ENCODE results near the gene TUBB6. TPM values are rescaled to one million over a fixed set of nuclear protein-coding genes. Genes with fewer than 3 reads are reported as not detected.

TUBB6 gene
- total and polyA plus RNA-seq, 2 donors (not counting 1 experiment from before 2014, with no cell fraction given): 30.4 to 58.7 TPM

DNA sequence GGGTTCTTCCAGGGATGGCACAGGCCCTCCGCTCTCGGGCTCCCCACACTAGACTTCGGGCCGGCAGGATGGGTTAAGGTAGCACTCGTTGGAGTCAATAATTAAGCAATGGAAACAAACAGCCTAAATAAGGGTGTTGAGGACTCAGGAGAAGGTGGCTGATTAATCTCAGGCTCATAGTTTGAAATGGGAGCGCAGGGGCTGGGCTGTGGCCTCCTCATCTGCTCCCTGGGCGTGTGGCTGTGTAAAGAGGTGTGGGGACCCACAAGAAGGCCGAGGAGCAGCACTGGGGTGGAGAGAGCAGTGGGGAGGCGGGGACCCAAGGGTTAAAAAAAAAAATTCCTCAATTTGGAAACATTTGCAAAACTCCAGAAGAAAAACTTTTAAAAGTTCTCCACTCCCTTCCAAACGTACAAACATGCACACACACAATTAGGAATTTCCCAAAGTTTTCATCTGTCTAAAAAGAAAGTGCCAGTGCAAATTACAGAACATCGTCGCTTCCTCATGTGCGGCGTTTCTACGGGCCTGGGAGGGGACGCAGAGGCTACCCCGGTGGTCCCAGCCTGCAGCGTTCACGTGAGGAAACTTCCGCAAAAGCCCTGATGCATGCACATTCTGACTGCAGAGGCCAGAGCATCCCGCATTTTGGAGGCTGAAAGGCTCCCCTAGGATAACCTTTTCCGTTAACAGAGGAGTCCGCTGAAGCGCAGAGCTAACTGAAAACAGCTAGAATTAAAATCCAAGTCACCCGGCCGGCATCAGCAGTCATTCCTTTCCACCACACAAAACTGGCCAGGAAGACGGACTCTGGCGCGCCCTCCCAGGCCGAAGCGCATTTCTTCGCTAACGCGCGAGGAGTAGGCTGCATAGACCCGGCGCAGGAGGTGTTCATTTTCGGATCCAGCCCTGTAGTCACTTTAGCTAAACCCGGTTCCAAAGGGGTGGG, 1.0 kb upstream of the TUBB6 start:
- Histone ChIP-seq H3K4me1 (ENCODE audit: control insufficient read depth in 2 of 2, insufficient read depth in 2 of 2, low read length in 2 of 2) (peaks cover 15 to 32% of the 10 kb centered on the region in 2 donors), H3K79me2 (ENCODE audit: control insufficient read depth, insufficient read depth, low read length) (no peaks in the 10 kb centered on the region), H2AFZ (ENCODE audit: insufficient read depth, low read depth, low read length, poor library complexity, severe bottlenecking) (peak overlapping the region; percentile 76), H3K36me3 (replicated peaks in 1 of 2; ENCODE audit: control extremely low read depth in 1 of 2, control insufficient read depth in 1 of 2, extremely low read depth in 1 of 2, insufficient read depth in 2 of 2, low read length in 1 of 2) (peaks cover 1 to 3% of the 10 kb centered on the region in 2 experiments), H3K4me2 (replicated peaks; ENCODE audit: low read depth, low read length, poor library complexity, severe bottlenecking) (peak overlapping the region; percentile 86), H4K20me1 (ENCODE audit: control insufficient read depth, insufficient read depth, low read length, poor library complexity, severe bottlenecking) (no peaks in the 10 kb centered on the region), H3K27me3 (replicated peaks in 1 of 4; ENCODE audit: control extremely low read depth in 1 of 4, control insufficient read depth in 3 of 4, insufficient read depth in 4 of 4, low read length in 3 of 4) (peaks cover 0 to 22% (median 11%) of the 10 kb centered on the region in 4 experiments), H3K9ac (ENCODE audit: low read length) (peak overlapping the region; percentile 72), H3K4me3 (ENCODE audit: control extremely low read depth in 1 of 5, extremely low read depth in 1 of 5, insufficient read depth in 1 of 5, low read depth in 2 of 5, low read length in 4 of 5) (peak overlapping the region; percentile 52 to 81 (median 62)), H3K9me3 (ENCODE audit: control extremely low read depth in 1 of 3, control insufficient read depth in 2 of 3, insufficient read depth in 1 of 3, low read length in 2 of 3) (peaks cover 2 to 16% (median 5%) of the 10 kb centered on the region in 3 donors), H3K27ac (ENCODE audit: low read length in 2 of 2) (peak overlapping the region; percentile 4 to 51)
- Mint-ChIP-seq H3K27ac (peak overlapping the region; percentile 84), H3K9me3 (ENCODE audit: insufficient read depth) (peaks cover 3% of the 10 kb centered on the region), H3K4me1 (peaks cover 23% of the 10 kb centered on the region), H3K4me3 (peak overlapping the region; percentile 96), H3K27me3 (peaks cover 28% of the 10 kb centered on the region)
- ATAC-seq (ENCODE audit: low read depth) (peak; percentile 9), DNase-seq (peak; percentile 58)
- intact Hi-C loops (cut with micrococcal nuclease): no loop called here
- POLR2A ChIA-PET: interaction anchor here (0.6 kb wide), 1 partner anchor 192 kb away, joined by 3 read pairs; no protein-coding TSS in a partner anchor
- CTCF ChIA-PET: interaction anchor here (1.1 kb wide), 1 partner anchor 21 kb away, joined by 4 read pairs; no protein-coding TSS in a partner anchor
- 11% methylated on average over 37 of the region's 39 CpGs for WGBS (ENCODE audit: insufficient coverage)
- TF ChIP-seq, protein P1, sequence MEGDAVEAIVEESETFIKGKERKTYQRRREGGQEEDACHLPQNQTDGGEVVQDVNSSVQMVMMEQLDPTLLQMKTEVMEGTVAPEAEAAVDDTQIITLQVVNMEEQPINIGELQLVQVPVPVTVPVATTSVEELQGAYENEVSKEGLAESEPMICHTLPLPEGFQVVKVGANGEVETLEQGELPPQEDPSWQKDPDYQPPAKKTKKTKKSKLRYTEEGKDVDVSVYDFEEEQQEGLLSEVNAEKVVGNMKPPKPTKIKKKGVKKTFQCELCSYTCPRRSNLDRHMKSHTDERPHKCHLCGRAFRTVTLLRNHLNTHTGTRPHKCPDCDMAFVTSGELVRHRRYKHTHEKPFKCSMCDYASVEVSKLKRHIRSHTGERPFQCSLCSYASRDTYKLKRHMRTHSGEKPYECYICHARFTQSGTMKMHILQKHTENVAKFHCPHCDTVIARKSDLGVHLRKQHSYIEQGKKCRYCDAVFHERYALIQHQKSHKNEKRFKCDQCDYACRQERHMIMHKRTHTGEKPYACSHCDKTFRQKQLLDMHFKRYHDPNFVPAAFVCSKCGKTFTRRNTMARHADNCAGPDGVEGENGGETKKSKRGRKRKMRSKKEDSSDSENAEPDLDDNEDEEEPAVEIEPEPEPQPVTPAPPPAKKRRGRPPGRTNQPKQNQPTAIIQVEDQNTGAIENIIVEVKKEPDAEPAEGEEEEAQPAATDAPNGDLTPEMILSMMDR (IDR thresholded peaks at IDR 0.05): no peak
- TF ChIP-seq EZH2 (IDR thresholded peaks at IDR 0.05; ENCODE audit: borderline replicate concordance, insufficient read depth, low read depth, low read length, poor library complexity, severe bottlenecking): no peak
